Measurements from ENCODE around the gene DGKI. TPM values are rescaled to one million over a fixed set of nuclear protein-coding genes. Genes with fewer than 3 reads are reported as not detected.

The DGKI gene
- total and polyA plus RNA-seq, 9 of the 15 experiments (the other 6 are each of a cell fraction or from before 2014, with no cell fraction given) = 0.11 to 0.54 (median 0.15) TPM; not detected in 5

DNA sequence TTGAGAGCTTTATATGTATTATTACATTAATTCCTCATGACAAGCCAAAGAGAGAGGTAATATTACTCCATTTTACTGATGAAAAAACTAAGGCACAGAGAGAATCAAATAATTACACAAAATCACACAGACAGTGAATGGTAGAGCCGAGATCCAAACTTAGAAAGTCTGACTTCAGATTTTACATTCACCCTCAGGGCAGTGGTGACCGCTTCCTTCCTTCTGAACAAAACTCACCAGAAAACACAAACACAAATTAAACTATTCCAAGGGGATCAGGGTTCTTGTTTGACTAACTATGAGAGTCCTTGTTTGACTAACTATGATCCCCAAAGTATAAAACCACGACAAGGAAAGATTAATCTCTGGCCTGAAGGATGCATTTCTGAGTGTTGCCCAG, 435.3 kb downstream of the DGKI start:
- H3K9me3 ChIP-seq (replicated peaks; ENCODE audit: control insufficient read depth, insufficient read depth, low read depth, low read length) = no peaks in the 10 kb centered on the region; the same call in 1 of the 2 replicates
- no peak overlapping the region for H3K4me3 ChIP-seq
- ATAC-seq (no peak), DNase-seq (ENCODE audit: extremely low read depth in 1 of 4, low spot score in 3 of 4) (no peak), FAIRE-seq (no peak)
- no peaks in the 10 kb centered on the region for H3K36me3 ChIP-seq (ENCODE audit: control insufficient read depth, insufficient read depth, low read length)
- no peak overlapping the region for H3K4me2 ChIP-seq (ENCODE audit: insufficient read depth, low read length)
- no peaks in the 10 kb centered on the region for H3K4me1 ChIP-seq (replicated peaks in 1 of 2; ENCODE audit: control insufficient read depth in 2 of 2, insufficient read depth in 2 of 2, low read length in 2 of 2)
- no peaks in the 10 kb centered on the region for H4K20me1 ChIP-seq (replicated peaks; ENCODE audit: control insufficient read depth, insufficient read depth, low read length)
- in situ Hi-C loops (cut with MboI) (no loop called here), intact Hi-C loops (cut with micrococcal nuclease) (no loop called here)
- H2AFZ ChIP-seq (ENCODE audit: low read depth, low read length) = no peak overlapping the region
- no peaks in the 10 kb centered on the region for H3K27me3 ChIP-seq (ENCODE audit: control insufficient read depth in 2 of 2, insufficient read depth in 2 of 2, low read length in 2 of 2)
- no peaks in the 10 kb centered on the region for H3K9me1 ChIP-seq (ENCODE audit: control insufficient read depth, insufficient read depth, low read length)
- no peak overlapping the region for H3K27ac ChIP-seq (ENCODE audit: extremely low read depth, low read depth, low read length)
- H3K9ac ChIP-seq (ENCODE audit: insufficient read depth in 1 of 2, low read depth in 2 of 2, low read length in 2 of 2) = no peak overlapping the region
- H3K79me2 ChIP-seq (ENCODE audit: control insufficient read depth, insufficient read depth, low read length) = no peaks in the 10 kb centered on the region
- TF ChIP-seq ZNF165 (CRISPR knock-in tag; IDR thresholded peaks at IDR 0.05; ENCODE audit: borderline replicate concordance) = no peak
- no peak for TF ChIP-seq C11orf30 (IDR thresholded peaks at IDR 0.05; ENCODE audit: low read depth)
- TF ChIP-seq, protein P1, sequence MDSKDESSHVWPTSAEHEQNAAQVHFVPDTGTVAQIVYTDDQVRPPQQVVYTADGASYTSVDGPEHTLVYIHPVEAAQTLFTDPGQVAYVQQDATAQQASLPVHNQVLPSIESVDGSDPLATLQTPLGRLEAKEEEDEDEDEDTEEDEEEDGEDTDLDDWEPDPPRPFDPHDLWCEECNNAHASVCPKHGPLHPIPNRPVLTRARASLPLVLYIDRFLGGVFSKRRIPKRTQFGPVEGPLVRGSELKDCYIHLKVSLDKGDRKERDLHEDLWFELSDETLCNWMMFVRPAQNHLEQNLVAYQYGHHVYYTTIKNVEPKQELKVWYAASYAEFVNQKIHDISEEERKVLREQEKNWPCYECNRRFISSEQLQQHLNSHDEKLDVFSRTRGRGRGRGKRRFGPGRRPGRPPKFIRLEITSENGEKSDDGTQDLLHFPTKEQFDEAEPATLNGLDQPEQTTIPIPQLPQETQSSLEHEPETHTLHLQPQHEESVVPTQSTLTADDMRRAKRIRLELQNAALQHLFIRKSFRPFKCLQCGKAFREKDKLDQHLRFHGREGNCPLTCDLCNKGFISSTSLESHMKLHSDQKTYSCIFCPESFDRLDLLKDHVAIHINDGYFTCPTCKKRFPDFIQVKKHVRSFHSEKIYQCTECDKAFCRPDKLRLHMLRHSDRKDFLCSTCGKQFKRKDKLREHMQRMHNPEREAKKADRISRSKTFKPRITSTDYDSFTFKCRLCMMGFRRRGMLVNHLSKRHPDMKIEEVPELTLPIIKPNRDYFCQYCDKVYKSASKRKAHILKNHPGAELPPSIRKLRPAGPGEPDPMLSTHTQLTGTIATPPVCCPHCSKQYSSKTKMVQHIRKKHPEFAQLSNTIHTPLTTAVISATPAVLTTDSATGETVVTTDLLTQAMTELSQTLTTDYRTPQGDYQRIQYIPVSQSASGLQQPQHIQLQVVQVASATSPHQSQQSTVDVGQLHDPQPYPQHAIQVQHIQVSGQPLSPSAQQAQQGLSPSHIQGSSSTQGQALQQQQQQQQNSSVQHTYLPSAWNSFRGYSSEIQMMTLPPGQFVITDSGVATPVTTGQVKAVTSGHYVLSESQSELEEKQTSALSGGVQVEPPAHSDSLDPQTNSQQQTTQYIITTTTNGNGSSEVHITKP (IDR thresholded peaks at IDR 0.05; ENCODE audit: partially characterized antibody) = no peak
- TF ChIP-seq TEAD1 (CRISPR knock-in tag; IDR thresholded peaks at IDR 0.05) = no peak
- no peak for TF ChIP-seq NBN (IDR thresholded peaks at IDR 0.05; ENCODE audit: low read depth)
- TF ChIP-seq, protein P2, sequence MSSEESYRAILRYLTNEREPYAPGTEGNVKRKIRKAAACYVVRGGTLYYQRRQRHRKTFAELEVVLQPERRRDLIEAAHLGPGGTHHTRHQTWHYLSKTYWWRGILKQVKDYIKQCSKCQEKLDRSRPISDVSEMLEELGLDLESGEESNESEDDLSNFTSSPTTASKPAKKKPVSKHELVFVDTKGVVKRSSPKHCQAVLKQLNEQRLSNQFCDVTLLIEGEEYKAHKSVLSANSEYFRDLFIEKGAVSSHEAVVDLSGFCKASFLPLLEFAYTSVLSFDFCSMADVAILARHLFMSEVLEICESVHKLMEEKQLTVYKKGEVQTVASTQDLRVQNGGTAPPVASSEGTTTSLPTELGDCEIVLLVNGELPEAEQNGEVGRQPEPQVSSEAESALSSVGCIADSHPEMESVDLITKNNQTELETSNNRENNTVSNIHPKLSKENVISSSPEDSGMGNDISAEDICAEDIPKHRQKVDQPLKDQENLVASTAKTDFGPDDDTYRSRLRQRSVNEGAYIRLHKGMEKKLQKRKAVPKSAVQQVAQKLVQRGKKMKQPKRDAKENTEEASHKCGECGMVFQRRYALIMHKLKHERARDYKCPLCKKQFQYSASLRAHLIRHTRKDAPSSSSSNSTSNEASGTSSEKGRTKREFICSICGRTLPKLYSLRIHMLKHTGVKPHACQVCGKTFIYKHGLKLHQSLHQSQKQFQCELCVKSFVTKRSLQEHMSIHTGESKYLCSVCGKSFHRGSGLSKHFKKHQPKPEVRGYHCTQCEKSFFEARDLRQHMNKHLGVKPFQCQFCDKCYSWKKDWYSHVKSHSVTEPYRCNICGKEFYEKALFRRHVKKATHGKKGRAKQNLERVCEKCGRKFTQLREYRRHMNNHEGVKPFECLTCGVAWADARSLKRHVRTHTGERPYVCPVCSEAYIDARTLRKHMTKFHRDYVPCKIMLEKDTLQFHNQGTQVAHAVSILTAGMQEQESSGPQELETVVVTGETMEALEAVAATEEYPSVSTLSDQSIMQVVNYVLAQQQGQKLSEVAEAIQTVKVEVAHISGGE (CRISPR knock-in tag; IDR thresholded peaks at IDR 0.05) = no peak
- no TSS peak for BruUV-seq (replicated peaks)
- 2% methylated on average over 3 of the region's 3 CpGs for WGBS (ENCODE audit: insufficient coverage, low coverage, missing lambda C conversion rate)
- POLR2A ChIA-PET = no interaction called here
- CTCF ChIA-PET (ENCODE audit: low intra/inter-chr PET ratio) = no interaction called here
